GM13976 (cell line): ENCODE results near the gene TTC7B.

ENCODE experiments used
- DNase-seq: peaks from one replicate; pipeline ENCODE4 v3.0.0; 2012; ENCODE audit warnings: low spot score
- in situ Hi-C: fragments of 300-500 bp; cut with MboI; formaldehyde crosslinking; loops from one replicate; pipeline ENCODE4 v1.12.0; 2022; ENCODE audit warnings: low sequenced_read_pairs, mixed read lengths, inconsistent platforms; ENCODE audit not compliant: unreplicated experiment
- TF ChIP-seq, protein P1 (sequence below): IDR thresholded peaks from 2 replicates; pipeline ENCODE4 v1.5.1; 2012; ENCODE audit warnings: borderline replicate concordance, mild to moderate bottlenecking; ENCODE audit not compliant: insufficient read depth; ENCODE audit errors: extremely low read depth, missing control alignments, control extremely low read depth

Gene TTC7B

DNA sequence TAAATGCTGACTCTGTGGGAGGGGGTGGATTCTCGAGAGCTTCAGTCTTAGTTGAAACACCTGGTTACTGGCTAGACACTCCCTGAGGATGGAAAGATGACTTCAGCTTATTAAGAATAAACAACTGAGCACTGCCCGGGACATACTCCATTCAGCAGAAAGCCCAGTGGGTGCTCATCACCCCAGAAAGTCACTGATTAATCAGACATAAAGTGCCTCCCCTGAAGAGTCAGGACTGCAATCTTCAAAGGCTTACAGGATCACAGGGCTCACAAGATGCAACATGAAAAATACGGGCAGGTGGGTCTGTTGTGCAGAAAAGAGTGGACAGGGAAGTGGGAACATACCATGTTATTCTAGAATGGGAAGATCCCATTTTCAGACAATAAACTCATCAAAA, 212.4 kb downstream of the TTC7B start:
- TF ChIP-seq, protein P1, sequence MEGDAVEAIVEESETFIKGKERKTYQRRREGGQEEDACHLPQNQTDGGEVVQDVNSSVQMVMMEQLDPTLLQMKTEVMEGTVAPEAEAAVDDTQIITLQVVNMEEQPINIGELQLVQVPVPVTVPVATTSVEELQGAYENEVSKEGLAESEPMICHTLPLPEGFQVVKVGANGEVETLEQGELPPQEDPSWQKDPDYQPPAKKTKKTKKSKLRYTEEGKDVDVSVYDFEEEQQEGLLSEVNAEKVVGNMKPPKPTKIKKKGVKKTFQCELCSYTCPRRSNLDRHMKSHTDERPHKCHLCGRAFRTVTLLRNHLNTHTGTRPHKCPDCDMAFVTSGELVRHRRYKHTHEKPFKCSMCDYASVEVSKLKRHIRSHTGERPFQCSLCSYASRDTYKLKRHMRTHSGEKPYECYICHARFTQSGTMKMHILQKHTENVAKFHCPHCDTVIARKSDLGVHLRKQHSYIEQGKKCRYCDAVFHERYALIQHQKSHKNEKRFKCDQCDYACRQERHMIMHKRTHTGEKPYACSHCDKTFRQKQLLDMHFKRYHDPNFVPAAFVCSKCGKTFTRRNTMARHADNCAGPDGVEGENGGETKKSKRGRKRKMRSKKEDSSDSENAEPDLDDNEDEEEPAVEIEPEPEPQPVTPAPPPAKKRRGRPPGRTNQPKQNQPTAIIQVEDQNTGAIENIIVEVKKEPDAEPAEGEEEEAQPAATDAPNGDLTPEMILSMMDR = no peak
- in situ Hi-C loops = no loop called here
- no peak for DNase-seq

DNA sequence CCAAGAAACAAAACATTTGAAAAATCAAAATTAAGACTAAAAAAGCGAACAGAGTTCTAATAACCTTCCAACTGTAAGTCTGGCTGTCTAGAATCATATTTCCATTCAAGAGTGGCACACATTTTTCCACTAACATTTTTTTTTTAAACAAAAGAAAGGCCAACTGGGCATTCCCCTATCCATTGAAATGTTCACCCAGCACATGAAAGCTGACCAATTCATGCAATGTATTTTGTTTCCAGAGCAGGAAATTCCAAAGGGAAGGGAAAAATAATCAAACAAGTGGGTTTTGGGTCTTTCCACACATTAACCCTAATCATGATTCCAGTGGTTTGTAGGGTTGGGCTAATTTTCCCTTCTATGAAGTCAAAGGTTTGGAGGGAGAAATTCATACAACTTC, 212.9 kb downstream of the TTC7B start:
- in situ Hi-C loops = no loop called here
- TF ChIP-seq, protein P1 = no peak
- no peak for DNase-seq

DNA sequence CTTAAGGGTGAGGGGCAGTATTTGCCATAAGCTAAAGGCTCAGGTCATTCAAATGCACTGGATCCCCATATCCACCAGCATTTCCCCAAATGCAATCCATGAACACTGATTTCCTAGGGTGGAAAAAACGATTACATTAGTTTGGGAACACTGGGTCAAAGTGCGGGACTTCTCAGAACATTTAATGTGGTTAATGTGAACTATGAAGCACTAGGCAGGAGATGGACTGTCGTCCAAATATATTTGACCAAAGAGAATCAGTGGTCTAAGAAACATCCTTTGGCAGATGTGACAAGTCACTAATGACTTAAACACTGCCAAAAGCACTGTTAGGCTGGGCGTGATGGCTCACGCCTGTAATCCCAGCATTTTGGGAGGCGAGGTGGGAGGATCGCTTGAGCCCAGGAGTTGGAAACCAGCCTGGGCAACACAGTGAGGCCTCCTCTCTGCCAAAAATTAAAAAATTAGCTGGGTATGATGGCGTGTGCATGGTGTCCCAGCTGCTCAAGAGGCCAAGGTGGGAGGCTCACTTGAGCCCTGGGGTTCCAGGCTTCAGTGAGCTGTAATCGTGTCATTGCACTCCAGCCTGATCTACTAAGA, 214.0 kb downstream of the TTC7B start:
- in situ Hi-C loops = no loop called here
- TF ChIP-seq, protein P1 = no peak
- no peak for DNase-seq

DNA sequence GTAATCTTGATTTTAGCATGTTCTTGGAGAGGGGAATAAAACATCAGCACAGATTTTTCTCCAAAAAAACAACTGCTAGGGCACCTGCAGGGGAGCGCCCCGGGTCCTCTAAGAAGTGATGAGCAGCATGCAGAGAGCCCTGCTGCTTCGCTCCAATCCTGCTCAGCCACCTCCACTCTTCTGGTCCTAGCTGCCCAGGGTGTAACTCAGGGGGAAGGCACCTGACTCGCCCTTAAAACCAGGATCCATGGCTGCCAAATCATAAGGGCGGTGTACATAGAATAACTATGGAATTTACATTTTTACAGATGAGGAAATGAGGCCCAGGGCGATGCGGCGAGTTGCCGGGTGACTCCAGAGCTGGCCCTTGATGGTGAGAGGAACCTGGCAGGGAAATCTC, 214.7 kb downstream of the TTC7B start:
- DNase-seq = no peak
- TF ChIP-seq, protein P1 = no peak
- in situ Hi-C loops = no loop called here

- no peak for DNase-seq
- in situ Hi-C loops = no loop called here
- TF ChIP-seq, protein P1 = no peak
Observed at GRCh38 chr14:90600619-90601018, 215.6 kb downstream of the TTC7B start.

- in situ Hi-C loops = no loop called here
- no peak for DNase-seq
- TF ChIP-seq, protein P1 = no peak
Observed at GRCh38 chr14:90599748-90600507, 216.3 kb downstream of the TTC7B start.
